ENCODE results near the gene HPS5.
"Not testable (repeated sequence)": the region's sequence is repeated elsewhere in the genome, so short reads cannot be mapped to it uniquely, and the experiment has no call there.

HPS5 gene

GRCh38 chr11:18330921-18331320 is 9.0 kb upstream of the HPS5 start:
- DNase-seq (ENCODE audit: low read depth): no peak
- no peak for TF ChIP-seq CTCF (conservative IDR thresholded peaks at IDR 0.05; ENCODE audit: low read depth, low read length)
- no peak overlapping the region for H3K4me3 ChIP-seq (ENCODE audit: low read depth, low read length)

GRCh38 chr11:18329196-18329870 is 7.4 kb upstream of the HPS5 start:
- H3K4me3 ChIP-seq (ENCODE audit: low read depth, low read length): no peak overlapping the region
- DNase-seq (ENCODE audit: low read depth): no peak
- no peak for TF ChIP-seq CTCF (conservative IDR thresholded peaks at IDR 0.05; ENCODE audit: low read depth, low read length)

GRCh38 chr11:18324381-18324780 is 2.4 kb upstream of the HPS5 start:
- no peak for DNase-seq (ENCODE audit: low read depth)
- peak overlapping the region; percentile 38 for H3K4me3 ChIP-seq (ENCODE audit: low read depth, low read length)
- TF ChIP-seq CTCF (conservative IDR thresholded peaks at IDR 0.05; ENCODE audit: low read depth, low read length): no peak

- H3K4me3 ChIP-seq (ENCODE audit: low read depth, low read length): peak overlapping the region; percentile 94
- not testable (repeated sequence) for DNase-seq (ENCODE audit: low read depth)
These were observed 1.9 kb upstream of the HPS5 start for GRCh38 chr11:18323881-18324280.

GRCh38 chr11:18322818-18323570 is 1.1 kb upstream of the HPS5 start:
- peak overlapping the region; percentile 94 for H3K4me3 ChIP-seq (ENCODE audit: low read depth, low read length)
- DNase-seq (ENCODE audit: low read depth): no peak
- no peak for TF ChIP-seq CTCF (conservative IDR thresholded peaks at IDR 0.05; ENCODE audit: low read depth, low read length)

GRCh38 chr11:18321578-18321968 is 367 bp downstream of the HPS5 start:
- H3K4me3 ChIP-seq (ENCODE audit: low read depth, low read length): peak overlapping the region; percentile 94
- peak; percentile 27 for DNase-seq (ENCODE audit: low read depth)
- no peak for TF ChIP-seq CTCF (conservative IDR thresholded peaks at IDR 0.05; ENCODE audit: low read depth, low read length)

- no peak for DNase-seq (ENCODE audit: low read depth)
- H3K4me3 ChIP-seq (ENCODE audit: low read depth, low read length): no peak overlapping the region
- TF ChIP-seq CTCF (conservative IDR thresholded peaks at IDR 0.05; ENCODE audit: low read depth, low read length): no peak
These were observed 1.3 kb downstream of the HPS5 start for GRCh38 chr11:18320617-18321016.
